Ovary (tissue), 9 donors: ENCODE data around the gene WBP2. TPM values are rescaled to one million over a fixed set of nuclear protein-coding genes. Genes with fewer than 3 reads are reported as not detected.

Experiments used
- DNase-seq, 5 donors: peaks; one replicate each; pipeline ENCODE4 v3.0.0-alpha.2; 2019 to 2020
- H3K27ac ChIP-seq, 2 donors: fragments of 200-600 bp; one replicate each; pipeline versions ENCODE4 v1.5.1 to v1.8.0; 2019 to 2022
- H3K27me3 ChIP-seq: fragments of 200-600 bp; one replicate; pipeline ENCODE4 v1.8.0; 2022
- H3K36me3 ChIP-seq: fragments of 200-600 bp; sonication (generic); one replicate; pipeline ENCODE4 v1.5.1; 2019
- H3K4me1 ChIP-seq: one replicate; pipeline ENCODE4 v1.8.1; 2013; ENCODE audit warnings: mild to moderate bottlenecking, moderate library complexity; ENCODE audit not compliant: insufficient read depth
- H3K4me3 ChIP-seq: fragments of 200-600 bp; sonication (generic); one replicate; pipeline ENCODE4 v1.5.1; 2017
- H3K9me3 ChIP-seq, 2 donors: fragments of 200-600 bp in 1 of 2; sonication (generic) in 1 of 2; one replicate each; pipeline versions ENCODE4 v1.5.1 to v1.8.1; 2013 to 2019; ENCODE audit warnings: mild to moderate bottlenecking in 1 of 2, moderate library complexity in 1 of 2
- CTCF ChIP-seq, 3 donors: fragments of 450-650 bp in 2 of 3; fragments of 200-600 bp in 1 of 3; IDR thresholded peaks; one replicate each; pipeline versions ENCODE4 v1.5.1 to v1.8.0; 2016 to 2022; ENCODE audit warnings: antibody characterized with exemption in 3 of 3, mild to moderate bottlenecking in 1 of 3
- EP300 ChIP-seq: sonication (generic); formaldehyde crosslinking; IDR thresholded peaks from one replicate; pipeline ENCODE4 v1.6.1; 2017; ENCODE audit warnings: antibody characterized with exemption
- POLR2A ChIP-seq: fragments of 450-650 bp; IDR thresholded peaks from one replicate; pipeline ENCODE4 v1.6.1; 2017; ENCODE audit warnings: antibody characterized with exemption, mild to moderate bottlenecking, moderate library complexity
- WGBS, 3 donors: extraction: QIAGEN DNeasy Blood & Tissue Kit in 1 of 3; methylation state at CpG; one replicate each; pipeline versions ENCODE4 v1.1.5 to v1.1.7; 2013 to 2017; 5-methylcytosine and 5-hydroxymethylcytosine counted together
- intact Hi-C, 4 donors: fragments of 100-400 bp; cut with DNase I; formaldehyde crosslinking; loops; one replicate each; pipeline versions ENCODE4 v1.11.0 to v1.15.1; 2022 to 2023
- polyA plus RNA-seq, 2 donors: library from polyadenylated mRNA; stranded (reverse); fragments of 200-250 nt in 1 of 2; fragments of 350-450 nt in 1 of 2; fragmentation: Illumina TruSeq in 1 of 2; extraction: RNeasy Lipid Tissue Mini Kit (QIAGEN cat#74804) in 1 of 2; gene quantifications; one replicate each; pipeline ENCODE4 v1.2.3, GENCODE V29; 2013 to 2014
- total RNA-seq, 7 donors: library from RNA; depleted of rRNA in 2 of 7; stranded (reverse); fragments of >200 nt in 2 of 7; fragmentation: NEBNext Ultra II Directional in 3 of 7; extraction: Animal tissue kit (Norgen Biotek cat#: 25700) in 3 of 7; gene quantifications; one replicate each; pipeline versions ENCODE4 v1.1.0 to v1.2.4, GENCODE V29; 2016 to 2023
- donor health status: DM: no; HTN: no; CAD: no; lungs with moderate emphysema.
- donor health status: DM: no; HTN: no; CAD: no.
- donor health status: Bipolar disorder and iron deficiency.
- donor health status: DM: yes; HTN: yes; CAD: no.
- donor health status: DM: no; HTN: no; CAD: no.
- donor health status: DM: yes; HTN: yes; CAD: no.

Gene WBP2
- total and polyA plus RNA-seq, 9 donors: 48.5 to 184 (median 116) TPM

- H3K27me3 ChIP-seq: no peaks in the 10 kb centered on the region
- H3K27ac ChIP-seq: no peak overlapping the region
- peak in 1 of 5 donors; percentile 8 for DNase-seq
- no peaks in the 10 kb centered on the region for H3K9me3 ChIP-seq
- no peak overlapping the region for H3K4me3 ChIP-seq
- H3K36me3 ChIP-seq: no peaks in the 10 kb centered on the region
- 81 to 88% (median 84%) methylated on average over 4 of the region's 4 CpGs for WGBS, 3 donors
- intact Hi-C loops: no loop called here
- no peaks in the 10 kb centered on the region for H3K4me1 ChIP-seq
- TF ChIP-seq EP300 (no peak), CTCF (IDR thresholded peaks at IDR 0.05) (no peak), POLR2A (no peak)
Measured at GRCh38 chr17:75799402-75799801, 55.7 kb downstream of the WBP2 start.

GRCh38 chr17:75795820-75796607 lies 59.1 kb downstream of the WBP2 start:
- Histone ChIP-seq H3K9me3 (no peaks in the 10 kb centered on the region), H3K4me3 (no peak overlapping the region), H3K4me1 (no peaks in the 10 kb centered on the region), H3K27ac (no peak overlapping the region), H3K27me3 (no peaks in the 10 kb centered on the region), H3K36me3 (no peaks in the 10 kb centered on the region)
- intact Hi-C loops: no loop called here
- peak in 1 of 5 donors; percentile 11 for DNase-seq
- no peak for TF ChIP-seq POLR2A
- TF ChIP-seq CTCF (IDR thresholded peaks at IDR 0.05): no peak
- no peak for TF ChIP-seq EP300
- 85 to 91% (median 89%) methylated on average over 8 of the region's 8 CpGs for WGBS, 3 donors

Other genes starting within 250 kb of the WBP2 start
- gene SMIM5, start 221.9 kb downstream of the WBP2 start, total RNA-seq: 1 to 10 TPM in 5 of 7 donors, under 1 TPM in 2; 0.51 to 7.9 (median 1.7) TPM
- gene SMIM5, start 221.9 kb downstream of the WBP2 start, polyA plus RNA-seq: under 1 TPM; 0.52 to 0.64 TPM
- gene RECQL5, start 188.2 kb downstream of the WBP2 start, total RNA-seq: 10 to 100 TPM; 13.8 to 32.8 (median 24.8) TPM
- gene RECQL5, start 188.2 kb downstream of the WBP2 start, polyA plus RNA-seq: 10 to 100 TPM; 15.7 to 19.4 TPM
- gene SAP30BP, start 188.0 kb downstream of the WBP2 start, total RNA-seq: 10 to 100 TPM; 54.8 to 85.0 (median 74.7) TPM
- 10 to 100 TPM; 83.2 to 89.1 TPM for gene SAP30BP, start 188.0 kb downstream of the WBP2 start, polyA plus RNA-seq
- 10 to 100 TPM in 5 of 7 donors, 1 to 10 TPM in 2; 6.3 to 55.6 (median 22.5) TPM for gene ITGB4, start 133.9 kb downstream of the WBP2 start, total RNA-seq
- gene ITGB4, start 133.9 kb downstream of the WBP2 start, polyA plus RNA-seq: 1 to 10 TPM; 3.3 to 6.0 TPM
- gene GALK1, start 90.1 kb downstream of the WBP2 start, total RNA-seq: 10 to 100 TPM; 17.5 to 35.1 (median 27.6) TPM
- 10 to 100 TPM in 1 of 2 donors, under 1 TPM in 1; 0.33 to 22.6 TPM for gene GALK1, start 90.1 kb downstream of the WBP2 start, polyA plus RNA-seq
- 10 to 100 TPM; 27.5 to 58.1 (median 40.8) TPM for gene UNK, start 70.5 kb downstream of the WBP2 start, total RNA-seq
- gene UNK, start 70.5 kb downstream of the WBP2 start, polyA plus RNA-seq: 10 to 100 TPM; 12.7 to 34.9 TPM
- gene UNC13D, start 10.9 kb downstream of the WBP2 start, total RNA-seq: 10 to 100 TPM; 10.7 to 24.9 (median 14.1) TPM
- 10 to 100 TPM in 1 of 2 donors, 1 to 10 TPM in 1; 8.9 to 17.1 TPM for gene UNC13D, start 10.9 kb downstream of the WBP2 start, polyA plus RNA-seq
- gene TRIM47, start 23.2 kb upstream of the WBP2 start, total RNA-seq: 10 to 100 TPM in 6 of 7 donors, 1 to 10 TPM in 1; 7.2 to 38.3 (median 18.6) TPM
- 10 to 100 TPM; 10.1 to 11.5 TPM for gene TRIM47, start 23.2 kb upstream of the WBP2 start, polyA plus RNA-seq
- 10 to 100 TPM; 17.3 to 28.0 (median 24.3) TPM for gene TRIM65, start 41.6 kb upstream of the WBP2 start, total RNA-seq
- 10 to 100 TPM; 10.4 to 18.5 TPM for gene TRIM65, start 41.6 kb upstream of the WBP2 start, polyA plus RNA-seq
- gene MRPL38, start 49.5 kb upstream of the WBP2 start, total RNA-seq: 10 to 100 TPM; 30.4 to 93.0 (median 83.4) TPM
- gene MRPL38, start 49.5 kb upstream of the WBP2 start, polyA plus RNA-seq: 10 to 100 TPM; 14.5 to 51.4 TPM
- gene FBF1, start 85.7 kb upstream of the WBP2 start, total RNA-seq: 10 to 100 TPM in 4 of 7 donors, 1 to 10 TPM in 3; 5.0 to 14.9 (median 11.2) TPM
- 1 to 10 TPM; 3.0 to 7.8 TPM for gene FBF1, start 85.7 kb upstream of the WBP2 start, polyA plus RNA-seq
- gene ACOX1, start 123.8 kb upstream of the WBP2 start, total RNA-seq: 10 to 100 TPM; 20.1 to 53.0 (median 41.1) TPM
- 10 to 100 TPM; 10.6 to 24.6 TPM for gene ACOX1, start 123.8 kb upstream of the WBP2 start, polyA plus RNA-seq
- gene TEN1, start 123.9 kb upstream of the WBP2 start, total RNA-seq: 10 to 100 TPM in 5 of 7 donors, 1 to 10 TPM in 2; 7.4 to 16.3 (median 10.5) TPM
- 10 to 100 TPM in 1 of 2 donors, 1 to 10 TPM in 1; 6.1 to 18.1 TPM for gene TEN1, start 123.9 kb upstream of the WBP2 start, polyA plus RNA-seq
- gene CDK3, start 145.5 kb upstream of the WBP2 start, total RNA-seq: 1 to 10 TPM; 1.3 to 8.5 (median 5.5) TPM
- gene CDK3, start 145.5 kb upstream of the WBP2 start, polyA plus RNA-seq: 10 to 100 TPM in 1 of 2 donors, 1 to 10 TPM in 1; 3.6 to 10.8 TPM
- gene EVPL, start 172.0 kb upstream of the WBP2 start, total RNA-seq: 1 to 10 TPM in 5 of 7 donors, under 1 TPM in 2; 0.33 to 7.2 (median 1.0) TPM
- gene EVPL, start 172.0 kb upstream of the WBP2 start, polyA plus RNA-seq: under 1 TPM; 0.15 TPM
- 10 to 100 TPM; 33.0 to 83.2 (median 70.9) TPM for gene SRP68, start 217.2 kb upstream of the WBP2 start, total RNA-seq
- 100 to 1,000 TPM in 1 of 2 donors, 10 to 100 TPM in 1; 47.3 to 101 TPM for gene SRP68, start 217.2 kb upstream of the WBP2 start, polyA plus RNA-seq
- under 1 TPM in 1 of 7 donors, not detected in 6; 0.34 TPM for gene GALR2, start 219.4 kb upstream of the WBP2 start, total RNA-seq
- not detected for gene GALR2, start 219.4 kb upstream of the WBP2 start, polyA plus RNA-seq
- under 1 TPM in 3 of 7 donors, not detected in 4; 0.10 to 0.52 (median 0.34) TPM for gene ZACN, start 223.8 kb upstream of the WBP2 start, total RNA-seq
- gene ZACN, start 223.8 kb upstream of the WBP2 start, polyA plus RNA-seq: 1 to 10 TPM in 1 of 2 donors, not detected in 1; 1.1 TPM
- 100 to 1,000 TPM in 5 of 7 donors, 10 to 100 TPM in 2; 46.9 to 121 (median 115) TPM for gene EXOC7, start 248.5 kb upstream of the WBP2 start, total RNA-seq
- gene EXOC7, start 248.5 kb upstream of the WBP2 start, polyA plus RNA-seq: 10 to 100 TPM; 54.0 to 94.8 TPM